ENCODE measurements around the gene PAPLN.

DNA sequence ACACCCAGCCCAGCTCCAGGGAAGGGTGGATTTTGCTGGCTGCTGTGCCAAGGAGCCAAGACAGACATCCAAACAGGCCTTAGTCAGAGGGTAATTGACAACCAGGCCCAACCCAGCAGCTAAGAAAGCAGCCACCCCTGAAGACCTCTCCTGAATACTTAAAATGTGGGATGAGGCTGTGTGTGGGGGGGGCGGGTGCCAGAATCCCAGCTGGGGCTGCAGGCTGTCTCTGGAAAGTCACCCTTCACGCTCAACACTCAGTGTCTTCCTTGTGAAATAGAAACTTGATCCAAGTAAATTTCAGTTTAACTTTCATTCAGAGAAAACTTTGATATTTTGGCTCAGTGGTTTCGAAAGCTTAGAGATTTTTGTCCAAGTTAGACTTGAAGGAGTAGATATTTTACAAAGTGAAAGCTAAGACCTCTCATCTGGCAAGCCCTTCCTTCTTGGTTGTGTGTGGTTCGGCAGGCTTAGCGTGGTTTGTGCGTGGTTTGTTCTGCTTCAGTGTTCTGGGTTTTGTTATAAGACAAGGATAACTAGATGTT, 5.1 kb downstream of the PAPLN start:
- no peak for TF ChIP-seq CTCF (IDR thresholded peaks at IDR 0.05)
- no peak for TF ChIP-seq POLR2A (IDR thresholded peaks at IDR 0.05)
- no peak for TF ChIP-seq POLR2AphosphoS5 (IDR thresholded peaks at IDR 0.05)
